GM23338 (cell line): Measurements from ENCODE around the gene BRAF.

Source experiments
- EZH2 ChIP-seq: fragments of 200-600 bp; sonication (generic); IDR thresholded peaks from one replicate; pipeline ENCODE4 v1.8.0; 2017; ENCODE audit warnings: antibody characterized with exemption, mild to moderate bottlenecking, low read depth; ENCODE audit not compliant: unreplicated experiment
- EZH2phosphoT487 ChIP-seq: fragments of 200-600 bp; sonication (generic); IDR thresholded peaks from one replicate; pipeline ENCODE4 v1.8.1; 2018; ENCODE audit warnings: antibody characterized with exemption; ENCODE audit not compliant: unreplicated experiment
- POLR2AphosphoS5 ChIP-seq: IDR thresholded peaks from 2 replicates; pipeline ENCODE4 v1.6.1; 2016; ENCODE audit warnings: antibody characterized with exemption, low read depth
- TF ChIP-seq, protein P1 (sequence below), 2 experiments: fragments of 200-600 bp in 1 of 2; sonication (generic) in 1 of 2; conservative IDR thresholded peaks; 2 replicates each; pipeline versions ENCODE4 v1.5.1 to v1.6.1; 2016 to 2017; ENCODE audit warnings: antibody characterized with exemption in 2 of 2, low read depth in 2 of 2, mild to moderate bottlenecking in 2 of 2, moderate library complexity in 1 of 2

DNA sequence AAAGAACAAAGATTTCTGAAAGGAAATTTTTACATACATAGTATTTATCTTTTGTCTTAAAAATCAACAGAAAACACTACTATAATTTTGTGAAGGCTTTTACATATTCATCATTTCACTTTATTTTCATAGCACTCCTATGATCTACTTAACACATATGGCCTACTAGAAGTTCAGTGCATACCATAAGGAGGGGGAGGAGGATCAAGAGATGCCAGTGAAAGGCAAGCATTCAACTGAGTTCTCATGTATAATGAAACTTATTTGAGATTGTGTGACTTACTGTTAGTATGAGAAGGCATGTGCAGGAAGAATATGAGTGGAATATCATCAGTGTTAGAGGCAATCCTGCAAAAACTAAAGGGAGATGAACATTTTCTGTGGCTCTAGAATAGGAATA is 10.6 kb downstream of the BRAF start:
- TF ChIP-seq EZH2 (no peak), POLR2AphosphoS5 (no peak), EZH2phosphoT487 (no peak)
- TF ChIP-seq, protein P1, sequence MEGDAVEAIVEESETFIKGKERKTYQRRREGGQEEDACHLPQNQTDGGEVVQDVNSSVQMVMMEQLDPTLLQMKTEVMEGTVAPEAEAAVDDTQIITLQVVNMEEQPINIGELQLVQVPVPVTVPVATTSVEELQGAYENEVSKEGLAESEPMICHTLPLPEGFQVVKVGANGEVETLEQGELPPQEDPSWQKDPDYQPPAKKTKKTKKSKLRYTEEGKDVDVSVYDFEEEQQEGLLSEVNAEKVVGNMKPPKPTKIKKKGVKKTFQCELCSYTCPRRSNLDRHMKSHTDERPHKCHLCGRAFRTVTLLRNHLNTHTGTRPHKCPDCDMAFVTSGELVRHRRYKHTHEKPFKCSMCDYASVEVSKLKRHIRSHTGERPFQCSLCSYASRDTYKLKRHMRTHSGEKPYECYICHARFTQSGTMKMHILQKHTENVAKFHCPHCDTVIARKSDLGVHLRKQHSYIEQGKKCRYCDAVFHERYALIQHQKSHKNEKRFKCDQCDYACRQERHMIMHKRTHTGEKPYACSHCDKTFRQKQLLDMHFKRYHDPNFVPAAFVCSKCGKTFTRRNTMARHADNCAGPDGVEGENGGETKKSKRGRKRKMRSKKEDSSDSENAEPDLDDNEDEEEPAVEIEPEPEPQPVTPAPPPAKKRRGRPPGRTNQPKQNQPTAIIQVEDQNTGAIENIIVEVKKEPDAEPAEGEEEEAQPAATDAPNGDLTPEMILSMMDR (conservative IDR thresholded peaks at IDR 0.05; ENCODE audit: low read depth in 2 of 2): no peak
